OCI-LY1 (cell line): ENCODE data around the gene MAML1.

Source experiments
- H2AFZ ChIP-seq: fragments of 200-600 bp; sonication (generic), shearing (Covaris generic); 2 replicates; pipeline ENCODE4 v1.6.0; 2014; ENCODE audit warnings: antibody characterized with exemption, mild to moderate bottlenecking, low read length
- H3F3A ChIP-seq: fragments of 200-600 bp; sonication (generic), shearing (Covaris generic); 2 replicates; pipeline ENCODE4 v1.6.0; 2014; ENCODE audit warnings: mild to moderate bottlenecking, antibody characterized with exemption, low read length, moderate library complexity; ENCODE audit not compliant: insufficient read depth
- H3K27ac ChIP-seq: fragments of 200-600 bp; sonication (generic); 2 replicates; pipeline ENCODE4 v1.5.1; 2014; ENCODE audit warnings: low read length, mixed run types, mild to moderate bottlenecking, low read depth; ENCODE audit not compliant: poor library complexity, severe bottlenecking
- H3K27me3 ChIP-seq: fragments of 200-600 bp; sonication (generic); 2 replicates; pipeline ENCODE4 v1.6.0; 2014; ENCODE audit warnings: antibody characterized with exemption, mild to moderate bottlenecking, low read length, moderate library complexity; ENCODE audit not compliant: insufficient read depth
- H3K36me3 ChIP-seq: fragments of 200-600 bp; sonication (generic); 2 replicates; pipeline ENCODE4 v1.6.1; 2014; ENCODE audit warnings: mild to moderate bottlenecking, antibody characterized with exemption, low read length, moderate library complexity, mixed read lengths; ENCODE audit not compliant: insufficient read depth
- H3K4me1 ChIP-seq: fragments of 200-600 bp; sonication (generic); 2 replicates; pipeline ENCODE4 v1.5.1; 2014; ENCODE audit warnings: mild to moderate bottlenecking, low read length, moderate library complexity; ENCODE audit not compliant: insufficient read depth, severe bottlenecking
- H3K4me2 ChIP-seq: fragments of 200-600 bp; sonication (generic), shearing (Covaris generic); 2 replicates; pipeline ENCODE4 v1.6.1; 2014; ENCODE audit warnings: low read length
- H3K4me3 ChIP-seq: fragments of 200-600 bp; sonication (generic); 2 replicates; pipeline ENCODE4 v1.5.1; 2014; ENCODE audit warnings: low read length, low read depth, mild to moderate bottlenecking, mixed read lengths; ENCODE audit not compliant: poor library complexity, severe bottlenecking
- H3K79me2 ChIP-seq: fragments of 200-600 bp; shearing (Covaris generic); 2 replicates; pipeline ENCODE4 v1.6.1; 2016; ENCODE audit warnings: mixed run types, low read length, mixed read lengths; ENCODE audit not compliant: insufficient read depth
- H3K9ac ChIP-seq: fragments of 200-600 bp; sonication (generic), shearing (Covaris generic); 2 replicates; pipeline ENCODE4 v1.6.1; 2014; ENCODE audit warnings: mild to moderate bottlenecking, low read length, mixed read lengths
- H3K9me2 ChIP-seq: fragments of 200-600 bp; sonication (generic), shearing (Covaris generic); 2 replicates; pipeline ENCODE4 v1.6.1; 2014; ENCODE audit warnings: low read depth, mild to moderate bottlenecking, low read length, mixed read lengths
- H3K9me3 ChIP-seq: fragments of 200-600 bp; shearing (Covaris generic); 2 replicates; pipeline ENCODE4 v1.6.1; 2014; ENCODE audit warnings: low read length, mixed read lengths
- H4K20me1 ChIP-seq: fragments of 200-600 bp; sonication (generic), shearing (Covaris generic); 2 replicates; pipeline ENCODE4 v1.6.0; 2016; ENCODE audit warnings: mild to moderate bottlenecking, low read length; ENCODE audit not compliant: insufficient read depth
- CTCF ChIP-seq: fragments of 200-600 bp; sonication (generic), shearing (Covaris generic); IDR thresholded peaks from 2 replicates; pipeline ENCODE4 v1.5.1; 2017; ENCODE audit warnings: mild to moderate bottlenecking, antibody characterized with exemption, low read length, moderate library complexity, mixed read lengths
- EZH2 ChIP-seq: fragments of 200-600 bp; sonication (generic), shearing (Covaris generic); IDR thresholded peaks from 2 replicates; pipeline ENCODE4 v1.8.0; 2017; ENCODE audit warnings: borderline replicate concordance, mixed run types, mild to moderate bottlenecking, antibody characterized with exemption, low read length, moderate library complexity, mixed read lengths

Gene MAML1

GRCh38 chr5:179716286-179716685, 16.3 kb upstream of the MAML1 start:
- no peak overlapping the region for H3K4me2 ChIP-seq
- H3K27me3 ChIP-seq = no peaks in the 10 kb centered on the region
- no peaks in the 10 kb centered on the region for H3F3A ChIP-seq
- no peak overlapping the region for H3K9ac ChIP-seq
- peaks cover 96% of the 10 kb centered on the region for H3K36me3 ChIP-seq
- H4K20me1 ChIP-seq = no peaks in the 10 kb centered on the region
- H2AFZ ChIP-seq = no peak overlapping the region
- no peak for TF ChIP-seq CTCF
- no peak for TF ChIP-seq EZH2
- no peak overlapping the region for H3K27ac ChIP-seq
- H3K9me2 ChIP-seq = no peaks in the 10 kb centered on the region
- H3K4me3 ChIP-seq = no peak overlapping the region
- no peaks in the 10 kb centered on the region for H3K4me1 ChIP-seq
- no peaks in the 10 kb centered on the region for H3K79me2 ChIP-seq
- H3K9me3 ChIP-seq = no peaks in the 10 kb centered on the region

- no peaks in the 10 kb centered on the region for H3K79me2 ChIP-seq
- no peak overlapping the region for H2AFZ ChIP-seq
- no peaks in the 10 kb centered on the region; the same call in 1 of the 2 replicates for H3F3A ChIP-seq
- no peaks in the 10 kb centered on the region for H4K20me1 ChIP-seq
- no peak overlapping the region for H3K4me3 ChIP-seq
- H3K9ac ChIP-seq = no peak overlapping the region
- H3K9me3 ChIP-seq = no peaks in the 10 kb centered on the region
- no peak overlapping the region for H3K4me2 ChIP-seq
- H3K27ac ChIP-seq = no peak overlapping the region
- H3K4me1 ChIP-seq = no peaks in the 10 kb centered on the region
- no peaks in the 10 kb centered on the region for H3K9me2 ChIP-seq
- no peak for TF ChIP-seq EZH2
- no peak for TF ChIP-seq CTCF
- peaks cover 97% of the 10 kb centered on the region for H3K36me3 ChIP-seq
- H3K27me3 ChIP-seq = no peaks in the 10 kb centered on the region
Measured at GRCh38 chr5:179720222-179720621, 12.4 kb upstream of the MAML1 start.

DNA sequence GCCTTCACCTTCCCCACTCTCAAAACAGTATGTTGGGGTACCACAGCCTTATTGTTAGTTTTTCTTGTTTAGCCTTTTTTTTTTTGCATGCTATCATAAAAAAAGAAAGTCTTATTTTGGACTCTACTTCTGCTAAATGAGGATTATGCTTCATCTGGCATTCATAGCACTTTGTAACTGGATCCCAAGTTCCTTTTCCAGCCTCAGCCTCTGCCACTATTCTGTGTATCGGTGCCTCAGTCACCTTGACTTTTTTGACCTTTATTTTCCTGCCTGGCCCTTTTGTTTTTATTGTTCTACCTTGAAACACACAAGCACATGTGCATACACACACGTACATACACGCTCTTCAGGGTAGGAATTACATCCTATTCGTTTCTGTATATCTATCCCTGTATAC, 8.5 kb upstream of the MAML1 start:
- peaks cover 96% of the 10 kb centered on the region for H3K36me3 ChIP-seq
- H3K9ac ChIP-seq = no peak overlapping the region
- H3K4me2 ChIP-seq = no peak overlapping the region
- no peak overlapping the region for H2AFZ ChIP-seq
- H4K20me1 ChIP-seq = no peaks in the 10 kb centered on the region
- H3K27ac ChIP-seq = no peak overlapping the region
- no peaks in the 10 kb centered on the region for H3K9me3 ChIP-seq
- H3K9me2 ChIP-seq = no peaks in the 10 kb centered on the region
- H3K79me2 ChIP-seq = no peaks in the 10 kb centered on the region
- H3K4me1 ChIP-seq = no peaks in the 10 kb centered on the region
- no peaks in the 10 kb centered on the region for H3K27me3 ChIP-seq
- no peak overlapping the region for H3K4me3 ChIP-seq
- no peaks in the 10 kb centered on the region; the same call in 1 of the 2 replicates for H3F3A ChIP-seq
- TF ChIP-seq EZH2 = no peak
- no peak for TF ChIP-seq CTCF
